GM19463 (cell line): ENCODE data around the gene ADGRV1.
"Not testable (repeated sequence)": the region's sequence is repeated elsewhere in the genome, so short reads cannot be mapped to it uniquely, and the experiment has no call there.

Source experiments
- ATAC-seq: cut with Tn5 transposase; IDR thresholded peaks from one replicate; pipeline ENCODE4 v1.9.1; 2021; ENCODE audit warnings: mild to moderate bottlenecking, moderate library complexity; ENCODE audit not compliant: unreplicated experiment

Gene ADGRV1

GRCh38 chr5:91048073-91048472 lies 489.5 kb downstream of the ADGRV1 start:
- ATAC-seq: no peak

GRCh38 chr5:91049112-91049511 lies 490.5 kb downstream of the ADGRV1 start:
- no peak for ATAC-seq

GRCh38 chr5:91049800-91050199 lies 491.2 kb downstream of the ADGRV1 start:
- ATAC-seq: no peak

GRCh38 chr5:91052411-91052810 lies 493.8 kb downstream of the ADGRV1 start:
- ATAC-seq: not testable (repeated sequence)

GRCh38 chr5:91052977-91053740 lies 494.6 kb downstream of the ADGRV1 start:
- no peak for ATAC-seq

- no peak for ATAC-seq
Observed at GRCh38 chr5:91053741-91054025, 495.1 kb downstream of the ADGRV1 start.

GRCh38 chr5:91058155-91058554 lies 499.6 kb downstream of the ADGRV1 start:
- no peak for ATAC-seq

- ATAC-seq: no peak
Observed at GRCh38 chr5:91058575-91058974, 500.0 kb downstream of the ADGRV1 start.

- peak; percentile 85 for ATAC-seq
Observed at GRCh38 chr5:91059409-91059808, 500.8 kb downstream of the ADGRV1 start.

GRCh38 chr5:91061094-91061493 lies 502.5 kb downstream of the ADGRV1 start:
- no peak for ATAC-seq

- ATAC-seq: peak; percentile 34
Observed at GRCh38 chr5:91061946-91062562, 503.5 kb downstream of the ADGRV1 start.

GRCh38 chr5:91063098-91063690 lies 504.6 kb downstream of the ADGRV1 start:
- ATAC-seq: not testable (repeated sequence)

- ATAC-seq: no peak
Observed at GRCh38 chr5:91065496-91065895, 506.9 kb downstream of the ADGRV1 start.

- ATAC-seq: no peak
Observed at GRCh38 chr5:91069364-91069763, 510.8 kb downstream of the ADGRV1 start.

GRCh38 chr5:91070761-91071550 lies 512.4 kb downstream of the ADGRV1 start:
- no peak for ATAC-seq

GRCh38 chr5:91072881-91073280 lies 514.3 kb downstream of the ADGRV1 start:
- ATAC-seq: no peak

- peak; percentile 92 for ATAC-seq
Observed at GRCh38 chr5:91074615-91075014, 516.0 kb downstream of the ADGRV1 start.

- ATAC-seq: no peak
Observed at GRCh38 chr5:91076138-91076537, 517.5 kb downstream of the ADGRV1 start.

- no peak for ATAC-seq
Observed at GRCh38 chr5:91077623-91078022, 519.0 kb downstream of the ADGRV1 start.

- ATAC-seq: no peak
Observed at GRCh38 chr5:91079037-91079436, 520.4 kb downstream of the ADGRV1 start.

GRCh38 chr5:91089758-91090157 lies 531.2 kb downstream of the ADGRV1 start:
- ATAC-seq: no peak

GRCh38 chr5:91090995-91091394 lies 532.4 kb downstream of the ADGRV1 start:
- ATAC-seq: no peak
